ENCODE data around the gene TMCO6. TPM values are rescaled to one million over a fixed set of nuclear protein-coding genes. Genes with fewer than 3 reads are reported as not detected.

The TMCO6 gene
- total RNA-seq, 1 donor from 2014 or later = 25.2 TPM

DNA sequence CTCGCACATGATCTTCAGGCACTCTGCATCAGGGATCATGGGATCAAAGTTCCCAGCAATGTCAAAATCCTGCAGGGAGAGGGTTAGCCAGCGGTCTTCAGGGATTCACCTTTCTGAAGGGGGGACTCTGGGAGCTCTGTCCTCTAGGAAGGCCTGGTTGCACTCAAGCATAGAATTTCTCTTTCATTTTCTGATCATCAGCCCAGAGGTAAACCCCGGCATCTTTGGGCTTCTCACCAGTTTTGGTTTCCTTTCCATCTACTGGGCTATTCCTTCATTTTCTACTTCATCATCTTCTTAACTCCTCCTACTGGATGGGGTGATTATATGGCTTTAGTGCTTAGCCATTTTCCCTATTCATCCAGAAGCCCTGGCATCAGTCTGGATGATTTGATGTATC, 38.7 kb downstream of the TMCO6 start:
- no peak overlapping the region for H3K27ac Mint-ChIP-seq (ENCODE audit: unreplicated experiment)
- DNase-seq (ENCODE audit: low read depth, low spot score) = no peak
- TF ChIP-seq, protein P1, sequence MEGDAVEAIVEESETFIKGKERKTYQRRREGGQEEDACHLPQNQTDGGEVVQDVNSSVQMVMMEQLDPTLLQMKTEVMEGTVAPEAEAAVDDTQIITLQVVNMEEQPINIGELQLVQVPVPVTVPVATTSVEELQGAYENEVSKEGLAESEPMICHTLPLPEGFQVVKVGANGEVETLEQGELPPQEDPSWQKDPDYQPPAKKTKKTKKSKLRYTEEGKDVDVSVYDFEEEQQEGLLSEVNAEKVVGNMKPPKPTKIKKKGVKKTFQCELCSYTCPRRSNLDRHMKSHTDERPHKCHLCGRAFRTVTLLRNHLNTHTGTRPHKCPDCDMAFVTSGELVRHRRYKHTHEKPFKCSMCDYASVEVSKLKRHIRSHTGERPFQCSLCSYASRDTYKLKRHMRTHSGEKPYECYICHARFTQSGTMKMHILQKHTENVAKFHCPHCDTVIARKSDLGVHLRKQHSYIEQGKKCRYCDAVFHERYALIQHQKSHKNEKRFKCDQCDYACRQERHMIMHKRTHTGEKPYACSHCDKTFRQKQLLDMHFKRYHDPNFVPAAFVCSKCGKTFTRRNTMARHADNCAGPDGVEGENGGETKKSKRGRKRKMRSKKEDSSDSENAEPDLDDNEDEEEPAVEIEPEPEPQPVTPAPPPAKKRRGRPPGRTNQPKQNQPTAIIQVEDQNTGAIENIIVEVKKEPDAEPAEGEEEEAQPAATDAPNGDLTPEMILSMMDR (conservative IDR thresholded peaks at IDR 0.05) = no peak
- no peaks in the 10 kb centered on the region for H3K27me3 Mint-ChIP-seq (ENCODE audit: low read depth)
- H3K4me3 Mint-ChIP-seq = no peak overlapping the region
- no peaks in the 10 kb centered on the region for H3K4me1 Mint-ChIP-seq
- H3K9me3 Mint-ChIP-seq = no peaks in the 10 kb centered on the region
- H3K36me3 Mint-ChIP-seq (ENCODE audit: low read depth) = peaks cover 16% of the 10 kb centered on the region

DNA sequence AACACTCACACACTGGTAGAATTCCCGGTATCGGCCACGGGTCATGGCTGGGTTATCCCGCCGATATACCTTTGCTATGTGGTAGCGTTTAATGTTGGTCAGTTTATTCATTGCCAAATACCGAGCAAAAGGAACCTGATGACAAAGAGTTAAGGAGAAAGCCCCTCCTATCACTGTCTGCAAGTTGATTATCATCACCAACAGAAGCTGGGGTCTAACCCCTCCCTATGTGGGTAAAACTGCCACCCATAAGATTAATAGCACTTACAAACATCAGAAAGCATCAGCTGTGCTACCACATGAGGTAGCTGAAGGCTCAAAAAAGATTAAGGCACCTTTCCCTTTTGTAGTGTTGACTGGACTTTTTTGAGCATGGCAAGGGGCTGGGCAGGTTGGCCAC, 39.7 kb downstream of the TMCO6 start:
- no peak for DNase-seq (ENCODE audit: low read depth, low spot score)
- H3K27me3 Mint-ChIP-seq (ENCODE audit: low read depth) = no peaks in the 10 kb centered on the region
- TF ChIP-seq, protein P1 (conservative IDR thresholded peaks at IDR 0.05) = no peak
- H3K4me1 Mint-ChIP-seq = no peaks in the 10 kb centered on the region
- H3K9me3 Mint-ChIP-seq = no peaks in the 10 kb centered on the region
- peaks cover 15% of the 10 kb centered on the region for H3K36me3 Mint-ChIP-seq (ENCODE audit: low read depth)
- no peak overlapping the region for H3K4me3 Mint-ChIP-seq
- H3K27ac Mint-ChIP-seq (ENCODE audit: unreplicated experiment) = no peak overlapping the region

DNA sequence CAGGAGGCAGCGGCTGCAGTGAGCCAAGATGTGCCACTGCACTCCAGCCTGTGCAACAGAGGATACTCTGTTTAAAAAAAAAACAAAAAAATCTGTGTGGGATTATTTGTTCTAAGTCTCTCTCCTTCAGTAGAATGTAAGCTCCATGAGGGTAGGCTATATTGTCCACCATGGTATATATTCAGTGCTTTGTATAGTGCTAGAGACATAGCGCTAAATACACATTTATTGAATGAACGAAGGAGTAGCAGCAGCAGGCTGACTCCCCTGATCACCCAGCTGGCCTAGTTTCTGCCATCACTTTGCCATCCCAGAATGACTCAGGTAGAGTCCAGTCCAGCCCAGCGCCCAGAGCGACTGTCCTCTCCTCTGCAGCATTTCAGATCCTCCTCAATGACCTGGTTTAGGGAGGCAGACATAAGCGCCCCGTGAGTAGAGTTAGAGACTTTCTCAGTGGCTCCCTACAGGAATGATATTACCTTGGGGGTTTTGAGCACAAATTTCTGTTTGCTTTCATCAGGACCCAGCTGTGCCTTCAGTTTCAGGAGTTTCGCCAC, 51.2 kb downstream of the TMCO6 start:
- peak overlapping the region; percentile 99 for H3K27ac Mint-ChIP-seq (ENCODE audit: unreplicated experiment)
- TF ChIP-seq, protein P1 (conservative IDR thresholded peaks at IDR 0.05) = no peak
- H3K4me1 Mint-ChIP-seq = peaks cover 32% of the 10 kb centered on the region
- H3K27me3 Mint-ChIP-seq (ENCODE audit: low read depth) = no peaks in the 10 kb centered on the region
- no peak for DNase-seq (ENCODE audit: low read depth, low spot score)
- peaks cover 7% of the 10 kb centered on the region for H3K36me3 Mint-ChIP-seq (ENCODE audit: low read depth)
- H3K4me3 Mint-ChIP-seq = peak overlapping the region; percentile 100
- H3K9me3 Mint-ChIP-seq = no peaks in the 10 kb centered on the region

DNA sequence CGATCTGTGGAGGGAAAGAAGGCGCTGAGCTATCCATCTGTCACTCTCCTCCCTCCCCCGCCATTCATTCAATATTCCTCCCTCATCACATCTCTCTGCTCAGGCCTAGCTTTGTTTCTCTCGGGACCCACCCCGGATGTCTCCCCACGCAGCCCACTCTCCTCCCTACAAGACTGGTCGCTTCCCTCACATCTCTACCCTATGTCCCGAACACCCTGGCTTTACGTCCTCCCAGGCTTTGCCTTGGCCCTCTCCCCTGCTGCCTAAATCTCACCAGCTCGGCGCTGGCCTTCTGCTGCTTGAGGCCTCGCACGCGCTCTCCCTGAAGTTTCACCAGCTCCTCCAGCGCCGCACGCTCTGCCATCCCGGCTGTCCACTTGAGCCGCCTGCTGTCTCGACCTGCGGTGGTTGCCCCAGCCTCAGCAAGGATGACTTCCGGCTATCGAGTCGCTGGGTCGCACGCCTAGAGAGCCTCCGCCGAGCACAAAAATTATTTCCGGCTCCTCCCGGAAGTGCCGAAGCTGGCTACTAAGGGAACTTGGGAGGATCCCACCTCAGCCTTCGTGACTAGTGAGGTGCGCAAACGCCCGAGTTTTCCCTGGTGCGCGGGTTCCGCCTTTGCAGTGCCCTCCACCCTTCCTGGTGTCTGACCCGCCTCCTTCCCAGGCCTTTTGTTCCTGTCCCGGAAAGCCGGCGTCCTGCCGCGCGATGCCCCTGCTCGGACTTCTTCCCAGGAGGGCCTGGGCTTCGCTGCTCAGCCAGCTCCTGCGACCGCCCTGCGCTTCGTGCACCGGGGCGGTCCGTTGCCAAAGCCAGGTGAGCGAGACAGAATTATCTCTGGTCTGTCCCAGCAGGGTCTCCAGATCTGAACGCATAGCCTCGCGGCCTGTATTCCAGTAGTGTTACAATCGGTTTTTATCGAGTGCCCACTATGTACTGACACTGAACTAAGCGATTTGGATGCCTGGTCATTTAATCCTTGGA, 52.0 kb downstream of the TMCO6 start, which contains the start of the genes HARS1 and HARS2:
Gene HARS1 (minus strand): TSS at position 430 of the 984 bp plus-strand sequence. CDS start 66 bp downstream, at position 364.
Gene HARS2 (plus strand): TSS at position 515 of the 984 bp plus-strand sequence. CDS start 194 bp downstream, at position 709.
- TF ChIP-seq, protein P1 (conservative IDR thresholded peaks at IDR 0.05) = no peak
- Mint-ChIP-seq H3K4me1 (peaks cover 32% of the 10 kb centered on the region), H3K27me3 (ENCODE audit: low read depth) (no peaks in the 10 kb centered on the region), H3K4me3 (peak within 1 kb of the TSS; percentile 100), H3K36me3 (ENCODE audit: low read depth) (peaks cover 9% of the 10 kb centered on the region), H3K27ac (ENCODE audit: unreplicated experiment) (peak within 1 kb of the TSS; percentile 99), H3K9me3 (no peaks in the 10 kb centered on the region)
- peak; percentile 75 for DNase-seq (ENCODE audit: low read depth, low spot score)

DNA sequence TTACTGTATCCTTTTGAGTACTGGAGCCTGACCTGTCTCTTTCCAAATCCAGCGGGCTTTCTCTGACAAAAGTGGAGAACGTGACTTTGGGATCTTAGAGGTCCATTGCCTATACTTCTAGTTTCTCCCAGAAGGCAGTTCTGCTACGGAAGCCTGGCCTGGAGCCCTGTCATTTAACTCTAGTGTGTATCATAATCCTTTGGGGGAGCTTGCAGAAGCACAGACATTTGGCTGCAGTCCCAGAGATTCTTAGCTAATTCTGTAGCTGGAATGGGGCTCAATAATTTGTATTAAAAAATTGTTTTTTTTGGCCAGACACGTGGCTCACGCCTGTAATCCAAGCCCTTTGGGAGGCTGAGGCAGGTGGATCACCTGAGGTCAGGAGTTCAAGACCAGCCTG, 55.0 kb downstream of the TMCO6 start:
- no peak for DNase-seq (ENCODE audit: low read depth, low spot score)
- Mint-ChIP-seq H3K4me3 (peak overlapping the region; percentile 57), H3K27me3 (ENCODE audit: low read depth) (no peaks in the 10 kb centered on the region), H3K36me3 (ENCODE audit: low read depth) (peaks cover 26% of the 10 kb centered on the region), H3K9me3 (no peaks in the 10 kb centered on the region), H3K27ac (ENCODE audit: unreplicated experiment) (no peak overlapping the region), H3K4me1 (peaks cover 28% of the 10 kb centered on the region)
- TF ChIP-seq, protein P1 (conservative IDR thresholded peaks at IDR 0.05) = no peak

Small RNAs within 50 kb of the gene (microRNA-seq; reads per million reads assigned to microRNA genes)
- gene MIR3655 = not detected

Other genes starting within 250 kb of the TMCO6 start
- gene ANKHD1, start 237.6 kb upstream of the TMCO6 start, total RNA-seq = 152 and 154 TPM in 2 replicates
- 8.4 and 10.3 TPM in 2 replicates for gene EIF4EBP3, start 91.8 kb upstream of the TMCO6 start, total RNA-seq
- gene SRA1, start 82.0 kb upstream of the TMCO6 start, total RNA-seq = 34.7 and 36.3 TPM in 2 replicates
- 36.2 TPM in 2 replicates for gene APBB3, start 74.9 kb upstream of the TMCO6 start, total RNA-seq
- 99.4 and 106 TPM in 2 replicates for gene SLC35A4, start 74.6 kb upstream of the TMCO6 start, total RNA-seq
- 0.28 and 0.55 TPM in 2 replicates for gene CD14, start 6.3 kb upstream of the TMCO6 start, total RNA-seq
- 62.7 and 69.7 TPM in 2 replicates for gene NDUFA2, start 8.2 kb downstream of the TMCO6 start, total RNA-seq
- gene IK, start 8.4 kb downstream of the TMCO6 start, total RNA-seq = 80.0 and 87.3 TPM in 2 replicates
- gene WDR55, start 25.5 kb downstream of the TMCO6 start, total RNA-seq = 23.6 and 24.0 TPM in 2 replicates
- gene DND1, start 34.1 kb downstream of the TMCO6 start, total RNA-seq = 4.2 and 4.6 TPM in 2 replicates
- gene HARS1, start 51.9 kb downstream of the TMCO6 start, total RNA-seq = 92.7 and 98.7 TPM in 2 replicates
- gene HARS2, start 52.0 kb downstream of the TMCO6 start, total RNA-seq = 31.8 and 33.2 TPM in 2 replicates
- gene ZMAT2, start 61.0 kb downstream of the TMCO6 start, total RNA-seq = 53.0 and 55.0 TPM in 2 replicates
- 0.07 TPM in 1 of 2 replicates, not detected in the other for gene PCDHA1, start 146.7 kb downstream of the TMCO6 start, total RNA-seq
- gene PCDHA2, start 155.4 kb downstream of the TMCO6 start, total RNA-seq = 1.2 TPM in 2 replicates
- 0.32 and 0.37 TPM in 2 replicates for gene PCDHA3, start 161.6 kb downstream of the TMCO6 start, total RNA-seq
- 9.0 and 9.9 TPM in 2 replicates for gene PCDHA4, start 167.6 kb downstream of the TMCO6 start, total RNA-seq
- gene PCDHA5, start 182.2 kb downstream of the TMCO6 start, total RNA-seq = 1.3 and 1.4 TPM in 2 replicates
- 11.4 and 12.1 TPM in 2 replicates for gene PCDHA6, start 188.5 kb downstream of the TMCO6 start, total RNA-seq
- gene PCDHA7, start 194.8 kb downstream of the TMCO6 start, total RNA-seq = 1.9 and 2.3 TPM in 2 replicates
- gene PCDHA8, start 201.7 kb downstream of the TMCO6 start, total RNA-seq = 1.9 and 2.3 TPM in 2 replicates
- 1.4 TPM in 2 replicates for gene PCDHA9, start 208.9 kb downstream of the TMCO6 start, total RNA-seq
- gene PCDHA10, start 216.4 kb downstream of the TMCO6 start, total RNA-seq = 7.3 and 7.4 TPM in 2 replicates
- 6.5 and 6.8 TPM in 2 replicates for gene PCDHA11, start 229.5 kb downstream of the TMCO6 start, total RNA-seq
- gene PCDHA12, start 235.9 kb downstream of the TMCO6 start, total RNA-seq = 5.5 and 6.6 TPM in 2 replicates
- gene PCDHA13, start 242.7 kb downstream of the TMCO6 start, total RNA-seq = 1.2 and 1.3 TPM in 2 replicates

Measured in neural crest cell (in vitro differentiated cells).